SU-DHL-6 (cell line): Measurements from ENCODE around the gene ALOXE3.

Experiments
- EZH2phosphoT487 ChIP-seq: fragments of 200-600 bp; sonication (generic), shearing (Covaris generic); conservative IDR thresholded peaks from 2 replicates; pipeline ENCODE4 v1.6.1; 2018; ENCODE audit warnings: mild to moderate bottlenecking, antibody characterized with exemption, low read length, moderate library complexity, mixed read lengths
- TF ChIP-seq, protein P1 (sequence below): fragments of 200-600 bp; sonication (generic); IDR thresholded peaks from one replicate; pipeline ENCODE4 v1.5.1; 2017; ENCODE audit warnings: antibody characterized with exemption, mild to moderate bottlenecking, low read length, moderate library complexity; ENCODE audit not compliant: insufficient read depth, poor library complexity, severe bottlenecking

GRCh38 chr17:8125154-8125946 is 7.0 kb upstream of the ALOXE3 start:
- TF ChIP-seq, protein P1, sequence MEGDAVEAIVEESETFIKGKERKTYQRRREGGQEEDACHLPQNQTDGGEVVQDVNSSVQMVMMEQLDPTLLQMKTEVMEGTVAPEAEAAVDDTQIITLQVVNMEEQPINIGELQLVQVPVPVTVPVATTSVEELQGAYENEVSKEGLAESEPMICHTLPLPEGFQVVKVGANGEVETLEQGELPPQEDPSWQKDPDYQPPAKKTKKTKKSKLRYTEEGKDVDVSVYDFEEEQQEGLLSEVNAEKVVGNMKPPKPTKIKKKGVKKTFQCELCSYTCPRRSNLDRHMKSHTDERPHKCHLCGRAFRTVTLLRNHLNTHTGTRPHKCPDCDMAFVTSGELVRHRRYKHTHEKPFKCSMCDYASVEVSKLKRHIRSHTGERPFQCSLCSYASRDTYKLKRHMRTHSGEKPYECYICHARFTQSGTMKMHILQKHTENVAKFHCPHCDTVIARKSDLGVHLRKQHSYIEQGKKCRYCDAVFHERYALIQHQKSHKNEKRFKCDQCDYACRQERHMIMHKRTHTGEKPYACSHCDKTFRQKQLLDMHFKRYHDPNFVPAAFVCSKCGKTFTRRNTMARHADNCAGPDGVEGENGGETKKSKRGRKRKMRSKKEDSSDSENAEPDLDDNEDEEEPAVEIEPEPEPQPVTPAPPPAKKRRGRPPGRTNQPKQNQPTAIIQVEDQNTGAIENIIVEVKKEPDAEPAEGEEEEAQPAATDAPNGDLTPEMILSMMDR: no peak
- TF ChIP-seq EZH2phosphoT487: no peak
